K562 (cell line): ENCODE measurements around the gene SPATA33. TPM values are rescaled to one million over a fixed set of nuclear protein-coding genes. Genes with fewer than 3 reads are reported as not detected.

Experiments used
- CHD4 ChIP-seq: fragments of 200-600 bp; sonication (generic); IDR thresholded peaks from 3 replicates; pipeline ENCODE4 v1.6.1; 2012; ENCODE audit warnings: low read depth, mild to moderate bottlenecking, mixed read lengths, low read length, inconsistent platforms; ENCODE audit not compliant: insufficient read depth, insufficient replicate concordance, poor library complexity, severe bottlenecking
- GATAD2B ChIP-seq: fragments of 450-650 bp; IDR thresholded peaks from 2 replicates; pipeline ENCODE4 v1.6.1; 2017; ENCODE audit warnings: mild to moderate bottlenecking, borderline replicate concordance
- HIVEP1 ChIP-seq: fragments of 250-450 bp; sonication (Bioruptor Pico); IDR thresholded peaks from 2 replicates; pipeline ENCODE4 v1.4.0; 2020; ENCODE audit warnings: mild to moderate bottlenecking
- KAT2B ChIP-seq: IDR thresholded peaks from one replicate; pipeline ENCODE4 v1.6.1; 2012; ENCODE audit warnings: low read depth, mild to moderate bottlenecking, control low read depth, inconsistent platforms, low read length, moderate library complexity
- MGA ChIP-seq: fragments of 450-650 bp; IDR thresholded peaks from 2 replicates; pipeline ENCODE4 v1.6.1; 2016; ENCODE audit warnings: mild to moderate bottlenecking, moderate library complexity
- NR2C2 ChIP-seq, 2 experiments: fragments of 200-800 bp in 1 of 2; sonication (Bioruptor generic) in 1 of 2; sonication (generic) in 1 of 2; formaldehyde crosslinking in 1 of 2; IDR thresholded peaks; 2 replicates each; pipeline versions ENCODE4 v1.6.1 to v1.8.0; 2016 to 2022; ENCODE audit warnings: mild to moderate bottlenecking in 1 of 2, missing compliant biosample characterization in 1 of 2, missing genetic modification characterization in 1 of 2, missing genetic modification reagents in 1 of 2
- POLR2AphosphoS5 ChIP-seq: IDR thresholded peaks from 2 replicates; pipeline ENCODE4 v1.6.1; 2011; ENCODE audit warnings: mild to moderate bottlenecking, low read depth, low read length, moderate library complexity; ENCODE audit not compliant: control insufficient read depth, insufficient read depth
- SOX6 ChIP-seq: fragments of 450-650 bp; IDR thresholded peaks from 2 replicates; pipeline ENCODE4 v1.6.1; 2014; ENCODE audit warnings: mild to moderate bottlenecking
- TFAP4 ChIP-seq: sonication (generic); formaldehyde crosslinking; IDR thresholded peaks from 2 replicates; pipeline ENCODE4 v1.8.0; 2022; ENCODE audit warnings: missing genetic modification reagents, mild to moderate bottlenecking, moderate library complexity, borderline replicate concordance
- ZNF644 ChIP-seq: fragments of 200-800 bp; sonication (Bioruptor generic); IDR thresholded peaks from 2 replicates; pipeline ENCODE4 v1.6.1; 2016; ENCODE audit warnings: low read depth, missing genetic modification characterization, missing compliant biosample characterization
- polyA plus RNA-seq, 8 experiments: library from polyadenylated mRNA; depleted of rRNA in 4 of 8; stranded (reverse) in 5 of 8; unstranded in 3 of 8; fragments of >200 nt; fragmentation: Nextera tagmentation in 2 of 8; fragmentation: Illumina TruSeq in 1 of 8; extraction: Ambion mirVana in 2 of 8; extraction: Trizol in 1 of 8; gene quantifications; 2 replicates each; pipeline versions ENCODE4 v1.2.1 to v1.2.3, GENCODE V29; 2011 to 2014; ENCODE audit warnings: inconsistent platforms in 1 of 8, missing spikeins in 1 of 8
- total RNA-seq, 7 experiments: library from RNA; depleted of rRNA in 6 of 7; stranded (reverse); fragments of >200 nt in 6 of 7; fragmentation: Illumina TruSeq in 2 of 7; extraction: Trizol in 2 of 7; gene quantifications; 2 replicates each; pipeline versions ENCODE4 v1.2.1 to v1.2.3, GENCODE V29; 2011 to 2021; ENCODE audit warnings: low replicate concordance in 1 of 7
- TF ChIP-seq, protein P1 (sequence below): fragments of 450-650 bp; IDR thresholded peaks from 2 replicates; pipeline ENCODE4 v1.6.1; 2016; ENCODE audit warnings: low read depth, mild to moderate bottlenecking, moderate library complexity

SPATA33 gene
- total and polyA plus RNA-seq, 9 of the 15 experiments (the other 6 are each of a cell fraction or from before 2014, with no cell fraction given), result 4.0 to 20.0 (median 11.8) TPM

DNA sequence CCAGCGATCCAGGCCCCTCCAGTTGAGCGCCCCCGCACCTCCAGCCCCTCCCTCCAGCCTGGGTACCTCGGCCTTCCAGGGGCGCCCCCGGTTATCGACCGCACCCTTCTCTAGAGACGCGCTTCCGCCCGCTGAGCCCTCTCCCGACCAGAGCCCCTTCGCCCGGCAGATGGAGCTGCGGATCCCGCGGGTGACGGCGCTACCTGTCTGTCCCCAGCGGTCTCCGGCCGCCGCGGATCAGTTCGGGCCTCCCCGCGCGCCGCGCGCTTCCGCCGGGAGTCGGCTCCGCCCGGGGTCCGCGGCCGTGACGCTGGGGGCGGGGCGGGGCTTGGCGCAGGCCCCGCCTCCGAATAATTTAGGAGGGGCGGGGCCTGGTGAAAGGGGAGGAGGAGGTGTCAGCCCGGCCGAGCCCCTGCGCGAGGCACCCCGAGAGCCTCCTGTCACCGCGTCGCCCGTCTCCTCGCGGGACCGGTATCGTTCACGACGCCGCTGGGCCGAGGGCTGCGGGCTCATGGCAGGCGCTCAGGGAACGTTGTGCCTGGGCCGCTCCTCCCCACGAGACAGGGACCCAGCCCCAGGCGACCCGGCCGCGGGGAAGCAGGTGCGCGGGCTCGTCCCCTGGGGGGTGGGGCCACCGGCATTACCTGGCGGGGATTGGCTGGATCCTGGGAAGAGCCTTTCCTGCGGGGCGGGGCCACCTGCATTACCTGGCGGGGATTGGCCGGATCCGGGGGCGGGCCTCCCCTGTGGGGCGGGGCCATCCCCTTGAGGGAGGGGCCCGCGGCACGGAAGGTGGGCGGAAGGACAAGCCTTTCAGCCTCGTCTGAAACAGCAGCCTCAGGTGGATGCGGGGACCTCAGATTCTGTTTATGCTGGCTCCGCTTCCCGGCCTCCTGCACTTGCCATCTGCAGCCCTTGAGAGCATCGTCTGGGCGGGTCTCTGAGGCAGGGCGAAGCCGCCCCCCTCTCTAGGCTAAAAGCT, 44.1 kb downstream of the SPATA33 start, which contains the start of gene SPATA2L (continued):
- TF ChIP-seq, protein P1, sequence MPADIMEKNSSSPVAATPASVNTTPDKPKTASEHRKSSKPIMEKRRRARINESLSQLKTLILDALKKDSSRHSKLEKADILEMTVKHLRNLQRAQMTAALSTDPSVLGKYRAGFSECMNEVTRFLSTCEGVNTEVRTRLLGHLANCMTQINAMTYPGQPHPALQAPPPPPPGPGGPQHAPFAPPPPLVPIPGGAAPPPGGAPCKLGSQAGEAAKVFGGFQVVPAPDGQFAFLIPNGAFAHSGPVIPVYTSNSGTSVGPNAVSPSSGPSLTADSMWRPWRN, result no peak
- TF ChIP-seq SOX6 (0 out of 2 replicates have a peak, but pooled peaks have one; percentile 15), TFAP4 (CRISPR knock-in tag) (peak; percentile 70), GATAD2B (peak; percentile 77; the same call in 1 of the 2 replicates), CHD4 (no peak), HIVEP1 (CRISPR knock-in tag) (no peak), KAT2B (no peak), POLR2AphosphoS5 (peak; percentile 60), MGA (peak; percentile 83), NR2C2 (CRISPR knock-in tag; IDR thresholded peaks at IDR 0.05) (peak; percentile 40; the same call in 1 of the 2 replicates), NR2C2 (tag; IDR thresholded peaks at IDR 0.05) (no peak), ZNF644 (tag) (no peak)
